ENCODE data around the gene SEC14L2. TPM values are rescaled to one million over a fixed set of nuclear protein-coding genes. Genes with fewer than 3 reads are reported as not detected.

Gene SEC14L2
- total and polyA plus RNA-seq, 2 of the 8 experiments (the other 6 are each of a cell fraction or from before 2014, with no cell fraction given), result 2.8 to 3.2 TPM

- Histone ChIP-seq H3K14ac (ENCODE audit: insufficient read length) (no peak overlapping the region), H3K9me3 (ENCODE audit: insufficient read depth in 2 of 2, low read depth in 1 of 2, low read length in 1 of 2) (peaks cover 0 to 6% of the 10 kb centered on the region in 2 experiments; a peak in 1 of 4 replicates), H3K4ac (replicated peaks; ENCODE audit: insufficient read length, low read depth, low read length) (no peak overlapping the region), H2AK5ac (ENCODE audit: low read depth, low read length) (no peak overlapping the region), H4K91ac (replicated peaks; ENCODE audit: insufficient read length, low read length) (no peak overlapping the region), H3K4me3 (ENCODE audit: extremely low read depth in 1 of 4, insufficient read depth in 2 of 4, low read depth in 3 of 4, low read length in 4 of 4) (no peak overlapping the region), H2BK12ac (ENCODE audit: low read depth, low read length) (no peak overlapping the region), H3K79me1 (ENCODE audit: low read depth, low read length) (no peaks in the 10 kb centered on the region), H3K18ac (ENCODE audit: extremely low read depth, low read length) (no peak overlapping the region), H2BK5ac (ENCODE audit: low read depth, low read length) (no peak overlapping the region), H3K23me2 (ENCODE audit: low read depth, low read length) (no peaks in the 10 kb centered on the region), H3K4me2 (ENCODE audit: insufficient read depth in 1 of 2, low read depth in 2 of 2, low read length in 2 of 2) (no peak overlapping the region), H2BK120ac (replicated peaks; ENCODE audit: low read depth, low read length) (no peak overlapping the region), H3K27ac (ENCODE audit: low read depth, low read length) (no peak overlapping the region), H3K56ac (replicated peaks; ENCODE audit: insufficient read length, low read depth, low read length) (no peak overlapping the region), H3K23ac (ENCODE audit: insufficient read length) (no peak overlapping the region), H3K9ac (replicated peaks in 1 of 4; ENCODE audit: extremely low read depth in 1 of 4, low read depth in 3 of 4, low read length in 3 of 4) (no peak overlapping the region), H3K36me3 (ENCODE audit: control insufficient read depth in 2 of 4, insufficient read depth in 4 of 4, low read length in 3 of 4) (no peaks in the 10 kb centered on the region), H3K27me3 (replicated peaks in 1 of 4; ENCODE audit: control insufficient read depth in 3 of 4, extremely low read depth in 1 of 4, insufficient read depth in 3 of 4, low read length in 3 of 4) (no peaks in the 10 kb centered on the region), H4K20me1 (replicated peaks in 1 of 2; ENCODE audit: control insufficient read depth in 1 of 2, insufficient read depth in 2 of 2, low read length in 2 of 2) (no peaks in the 10 kb centered on the region), H4K8ac (ENCODE audit: extremely low read depth, insufficient read depth, low read length) (no peak overlapping the region), H4K5ac (ENCODE audit: insufficient read length, low read depth, low read length) (no peak overlapping the region), H2BK15ac (ENCODE audit: low read length) (no peak overlapping the region), H2BK20ac (ENCODE audit: low read length) (no peak overlapping the region), H3K4me1 (replicated peaks in 1 of 4; ENCODE audit: control insufficient read depth in 3 of 4, insufficient read depth in 4 of 4, low read length in 3 of 4) (no peaks in the 10 kb centered on the region; a peak in 1 of 7 replicates), H2AFZ (ENCODE audit: low read length) (no peak overlapping the region), H3K79me2 (ENCODE audit: control insufficient read depth in 1 of 2, insufficient read depth in 2 of 2, low read length in 2 of 2) (no peaks in the 10 kb centered on the region)
- DNase-seq (ENCODE audit: low read depth in 1 of 2, low spot score in 2 of 2) (no peak), FAIRE-seq (no peak)
- no peak for TF ChIP-seq POLR2AphosphoS5 (IDR thresholded peaks at IDR 0.05; ENCODE audit: low read depth, low read length)
- TF ChIP-seq RBBP5 (IDR thresholded peaks at IDR 0.05; ENCODE audit: borderline replicate concordance, low read depth, low read length), result no peak
- TF ChIP-seq EGR1 (IDR thresholded peaks at IDR 0.05; ENCODE audit: borderline replicate concordance, low read depth, low read length), result no peak
- POLR2A ChIA-PET (ENCODE audit: partially characterized antibody), result interaction anchor here (1.6 kb wide), 1 partner anchor 12 kb away, joined by 3 read pairs; no protein-coding TSS in a partner anchor
- WGBS, 2 experiments (ENCODE audit: extremely low coverage in 1 of 2, insufficient coverage in 1 of 2, insufficient read length in 1 of 2, insufficient replicate concordance in 2 of 2, low coverage in 1 of 2, low lambda C conversion rate in 2 of 2, missing lambda C conversion rate in 1 of 2), result 94% methylated on average over 4 of the region's 4 CpGs; no CpG with 5 or more reads in 1 of the 2 experiments
- CTCF ChIA-PET (ENCODE audit: partially characterized antibody), result interaction anchor here (0.7 to 1.3 kb wide), 2 partner anchors 12 to 1688 kb away, joined by 5 read pairs; no protein-coding TSS in a partner anchor
Measured at GRCh38 chr22:30439226-30439625, 42.4 kb downstream of the SEC14L2 start.
